ENCODE data around the gene TRPC1.
A peak's percentile ranks its signal among the peaks of the same experiment; 100 is the strongest.

The TRPC1 gene

GRCh38 chr3:142724682-142725356, 985 bp downstream of the TRPC1 start:
- Histone ChIP-seq H3F3A (ENCODE audit: insufficient read depth) (no peaks in the 10 kb centered on the region), H3K9me2 (replicated peaks; ENCODE audit: insufficient read depth, low read length) (no peaks in the 10 kb centered on the region), H3K9me3 (ENCODE audit: insufficient read depth, low read length) (no peaks in the 10 kb centered on the region), H3K36me3 (ENCODE audit: low read length) (no peaks in the 10 kb centered on the region), H3K27ac (ENCODE audit: low read depth, low read length) (no peak overlapping the region), H3K79me2 (ENCODE audit: insufficient read depth, low read length) (no peaks in the 10 kb centered on the region), H3K4me3 (ENCODE audit: insufficient read depth, low read length, poor library complexity, severe bottlenecking) (peak overlapping the region; percentile 85), H3K27me3 (ENCODE audit: low read length) (no peaks in the 10 kb centered on the region), H4K20me1 (ENCODE audit: low read depth, low read length) (peaks cover 7% of the 10 kb centered on the region; the same call in 1 of the 2 replicates), H3K9ac (ENCODE audit: low read length) (peak overlapping the region; percentile 56), H3K4me2 (ENCODE audit: low read depth, low read length, poor library complexity, severe bottlenecking) (peak overlapping the region; percentile 84), H2AFZ (ENCODE audit: low read depth, low read length, severe bottlenecking) (peak overlapping the region; percentile 97)
- TF ChIP-seq, protein P1, sequence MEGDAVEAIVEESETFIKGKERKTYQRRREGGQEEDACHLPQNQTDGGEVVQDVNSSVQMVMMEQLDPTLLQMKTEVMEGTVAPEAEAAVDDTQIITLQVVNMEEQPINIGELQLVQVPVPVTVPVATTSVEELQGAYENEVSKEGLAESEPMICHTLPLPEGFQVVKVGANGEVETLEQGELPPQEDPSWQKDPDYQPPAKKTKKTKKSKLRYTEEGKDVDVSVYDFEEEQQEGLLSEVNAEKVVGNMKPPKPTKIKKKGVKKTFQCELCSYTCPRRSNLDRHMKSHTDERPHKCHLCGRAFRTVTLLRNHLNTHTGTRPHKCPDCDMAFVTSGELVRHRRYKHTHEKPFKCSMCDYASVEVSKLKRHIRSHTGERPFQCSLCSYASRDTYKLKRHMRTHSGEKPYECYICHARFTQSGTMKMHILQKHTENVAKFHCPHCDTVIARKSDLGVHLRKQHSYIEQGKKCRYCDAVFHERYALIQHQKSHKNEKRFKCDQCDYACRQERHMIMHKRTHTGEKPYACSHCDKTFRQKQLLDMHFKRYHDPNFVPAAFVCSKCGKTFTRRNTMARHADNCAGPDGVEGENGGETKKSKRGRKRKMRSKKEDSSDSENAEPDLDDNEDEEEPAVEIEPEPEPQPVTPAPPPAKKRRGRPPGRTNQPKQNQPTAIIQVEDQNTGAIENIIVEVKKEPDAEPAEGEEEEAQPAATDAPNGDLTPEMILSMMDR (IDR thresholded peaks at IDR 0.05; ENCODE audit: insufficient read depth, low read length, poor library complexity, severe bottlenecking): no peak
- TF ChIP-seq EZH2phosphoT487 (conservative IDR thresholded peaks at IDR 0.05; ENCODE audit: low read length): no peak

DNA sequence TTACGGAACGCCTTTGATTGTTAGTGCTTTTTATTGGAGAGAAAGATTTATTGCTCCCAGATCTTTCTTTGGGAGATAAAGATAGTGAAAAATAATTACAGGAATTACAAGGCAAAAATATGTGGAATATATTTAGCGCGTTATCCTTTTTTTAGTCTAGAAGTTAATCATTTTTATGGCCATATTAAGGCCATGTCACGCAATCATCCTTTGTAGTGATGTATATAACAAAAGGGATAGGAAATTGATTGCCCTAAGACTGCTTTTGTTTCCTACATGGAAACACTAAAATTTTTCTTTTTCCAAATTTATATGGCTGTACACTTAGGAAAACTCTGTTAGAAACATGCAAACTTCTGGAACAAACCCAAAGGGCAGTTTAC, 1.5 kb downstream of the TRPC1 start:
- Histone ChIP-seq H3K27me3 (ENCODE audit: low read length) (no peaks in the 10 kb centered on the region), H3K36me3 (ENCODE audit: low read length) (no peaks in the 10 kb centered on the region), H3K9me3 (ENCODE audit: insufficient read depth, low read length) (no peaks in the 10 kb centered on the region), H3K79me2 (ENCODE audit: insufficient read depth, low read length) (no peaks in the 10 kb centered on the region), H2AFZ (ENCODE audit: low read depth, low read length, severe bottlenecking) (no peak overlapping the region), H3K4me2 (ENCODE audit: low read depth, low read length, poor library complexity, severe bottlenecking) (peak overlapping the region; percentile 84), H3F3A (ENCODE audit: insufficient read depth) (no peaks in the 10 kb centered on the region), H3K9ac (ENCODE audit: low read length) (no peak overlapping the region), H3K27ac (ENCODE audit: low read depth, low read length) (no peak overlapping the region), H4K20me1 (ENCODE audit: low read depth, low read length) (peaks cover 7% of the 10 kb centered on the region; the same call in 1 of the 2 replicates), H3K4me3 (ENCODE audit: insufficient read depth, low read length, poor library complexity, severe bottlenecking) (no peak overlapping the region), H3K9me2 (replicated peaks; ENCODE audit: insufficient read depth, low read length) (no peaks in the 10 kb centered on the region)
- no peak for TF ChIP-seq EZH2phosphoT487 (conservative IDR thresholded peaks at IDR 0.05; ENCODE audit: low read length)

DNA sequence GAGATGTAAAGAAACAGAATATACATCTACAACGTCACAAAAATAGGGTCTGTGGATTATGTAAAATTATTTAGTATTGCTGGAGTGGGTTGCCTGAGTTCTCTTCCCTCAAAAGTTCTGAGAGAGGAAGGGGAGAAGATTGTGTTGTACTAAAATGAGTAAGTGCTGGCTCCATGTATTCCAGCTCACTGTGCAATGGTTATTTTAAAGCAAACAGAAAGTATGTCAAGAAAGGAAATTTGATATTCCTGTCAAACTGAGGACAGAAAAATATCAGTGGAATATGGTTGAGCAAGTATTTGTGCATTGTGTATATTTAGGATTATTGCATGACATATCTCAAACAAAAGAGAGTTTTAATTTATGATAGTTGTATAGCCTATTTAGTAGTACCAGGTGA, 2.2 kb downstream of the TRPC1 start:
- no peaks in the 10 kb centered on the region for H3F3A ChIP-seq (ENCODE audit: insufficient read depth)
- H3K9ac ChIP-seq (ENCODE audit: low read length): no peak overlapping the region
- H2AFZ ChIP-seq (ENCODE audit: low read depth, low read length, severe bottlenecking): no peak overlapping the region
- H3K27ac ChIP-seq (ENCODE audit: low read depth, low read length): no peak overlapping the region
- no peaks in the 10 kb centered on the region for H3K9me2 ChIP-seq (replicated peaks; ENCODE audit: insufficient read depth, low read length)
- no peaks in the 10 kb centered on the region for H3K36me3 ChIP-seq (ENCODE audit: low read length)
- H3K4me3 ChIP-seq (ENCODE audit: insufficient read depth, low read length, poor library complexity, severe bottlenecking): no peak overlapping the region
- H3K4me2 ChIP-seq (ENCODE audit: low read depth, low read length, poor library complexity, severe bottlenecking): no peak overlapping the region
- no peaks in the 10 kb centered on the region for H3K27me3 ChIP-seq (ENCODE audit: low read length)
- H4K20me1 ChIP-seq (ENCODE audit: low read depth, low read length): peaks cover 7% of the 10 kb centered on the region; the same call in 1 of the 2 replicates
- TF ChIP-seq EZH2phosphoT487 (conservative IDR thresholded peaks at IDR 0.05; ENCODE audit: low read length): no peak
- TF ChIP-seq, protein P1 (IDR thresholded peaks at IDR 0.05; ENCODE audit: insufficient read depth, low read length, poor library complexity, severe bottlenecking): no peak
- H3K9me3 ChIP-seq (ENCODE audit: insufficient read depth, low read length): no peaks in the 10 kb centered on the region
- H3K79me2 ChIP-seq (ENCODE audit: insufficient read depth, low read length): no peaks in the 10 kb centered on the region

DNA sequence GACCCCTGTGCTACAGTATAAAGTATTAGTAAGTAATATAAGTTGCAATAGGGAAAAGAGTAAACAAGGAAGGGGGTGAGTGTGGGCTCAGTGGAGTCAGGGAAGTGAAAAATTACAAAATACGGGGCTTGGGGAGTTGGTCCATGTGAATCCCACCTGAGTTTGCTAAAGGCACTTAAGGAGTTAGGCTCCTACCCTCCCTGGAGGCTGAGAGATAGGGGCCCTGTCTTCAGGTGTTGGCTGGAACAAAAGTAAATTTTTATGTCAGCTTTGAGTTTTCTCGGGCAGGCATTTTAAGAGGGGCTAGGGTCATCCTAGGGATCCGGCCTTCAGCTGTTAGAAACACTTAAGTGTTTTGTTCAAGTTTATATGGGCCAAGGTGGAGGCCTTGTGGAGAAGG, 8.2 kb downstream of the TRPC1 start:
- H3K9me2 ChIP-seq (replicated peaks; ENCODE audit: insufficient read depth, low read length): no peaks in the 10 kb centered on the region
- no peaks in the 10 kb centered on the region for H3K79me2 ChIP-seq (ENCODE audit: insufficient read depth, low read length)
- no peak overlapping the region for H3K27ac ChIP-seq (ENCODE audit: low read depth, low read length)
- H3F3A ChIP-seq (ENCODE audit: insufficient read depth): no peaks in the 10 kb centered on the region
- H4K20me1 ChIP-seq (ENCODE audit: low read depth, low read length): no peaks in the 10 kb centered on the region
- no peak overlapping the region for H3K9ac ChIP-seq (ENCODE audit: low read length)
- H3K4me2 ChIP-seq (ENCODE audit: low read depth, low read length, poor library complexity, severe bottlenecking): no peak overlapping the region
- no peaks in the 10 kb centered on the region for H3K36me3 ChIP-seq (ENCODE audit: low read length)
- H3K27me3 ChIP-seq (ENCODE audit: low read length): no peaks in the 10 kb centered on the region
- H3K9me3 ChIP-seq (ENCODE audit: insufficient read depth, low read length): no peaks in the 10 kb centered on the region
- H3K4me3 ChIP-seq (ENCODE audit: insufficient read depth, low read length, poor library complexity, severe bottlenecking): no peak overlapping the region
- TF ChIP-seq, protein P1 (IDR thresholded peaks at IDR 0.05; ENCODE audit: insufficient read depth, low read length, poor library complexity, severe bottlenecking): no peak
- no peak for TF ChIP-seq EZH2phosphoT487 (conservative IDR thresholded peaks at IDR 0.05; ENCODE audit: low read length)
- no peak overlapping the region for H2AFZ ChIP-seq (ENCODE audit: low read depth, low read length, severe bottlenecking)
